Measurements from ENCODE around the gene MARCHF10. TPM values are rescaled to one million over a fixed set of nuclear protein-coding genes. Genes with fewer than 3 reads are reported as not detected.

Gene MARCHF10
- total RNA-seq, 6 donors from 2014 or later, result 0.72 to 7.2 (median 3.2) TPM

DNA sequence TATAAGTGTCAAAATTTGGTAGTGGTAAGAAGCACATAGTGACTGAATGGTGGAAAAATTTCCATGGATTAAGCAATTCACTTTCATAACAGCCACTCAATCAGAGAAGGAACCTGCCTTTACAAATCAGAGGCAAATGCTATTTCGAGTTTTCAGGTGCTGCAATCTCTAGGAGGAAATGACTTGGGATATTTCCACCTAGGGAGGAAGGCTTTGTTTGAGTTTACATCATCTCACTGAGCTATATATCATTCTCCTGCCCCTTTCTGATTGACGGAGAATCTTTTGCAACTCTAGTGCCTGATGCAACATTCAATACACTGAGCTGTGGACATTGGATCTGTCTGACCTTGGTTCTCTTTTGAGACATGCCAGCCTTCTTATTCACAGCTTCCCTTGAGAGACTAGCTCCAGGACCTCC, 26.3 kb downstream of the MARCHF10 start:
- Histone ChIP-seq H3K27me3 (no peaks in the 10 kb centered on the region), H3K4me1 (peaks cover 2 to 21% (median 10%) of the 10 kb centered on the region in 4 donors), H3K27ac (peak overlapping the region; percentile 32 to 76 (median 61)), H3K4me3 (no peak overlapping the region), H3K36me3 (no peaks in the 10 kb centered on the region), H3K9me3 (no peaks in the 10 kb centered on the region)
- TF ChIP-seq EP300 (IDR thresholded peaks at IDR 0.05) (peak in 1 of 4 donors; percentile 44), POLR2A (IDR thresholded peaks at IDR 0.05) (no peak), POLR2AphosphoS5 (IDR thresholded peaks at IDR 0.05) (no peak)
- TF ChIP-seq, protein P1, sequence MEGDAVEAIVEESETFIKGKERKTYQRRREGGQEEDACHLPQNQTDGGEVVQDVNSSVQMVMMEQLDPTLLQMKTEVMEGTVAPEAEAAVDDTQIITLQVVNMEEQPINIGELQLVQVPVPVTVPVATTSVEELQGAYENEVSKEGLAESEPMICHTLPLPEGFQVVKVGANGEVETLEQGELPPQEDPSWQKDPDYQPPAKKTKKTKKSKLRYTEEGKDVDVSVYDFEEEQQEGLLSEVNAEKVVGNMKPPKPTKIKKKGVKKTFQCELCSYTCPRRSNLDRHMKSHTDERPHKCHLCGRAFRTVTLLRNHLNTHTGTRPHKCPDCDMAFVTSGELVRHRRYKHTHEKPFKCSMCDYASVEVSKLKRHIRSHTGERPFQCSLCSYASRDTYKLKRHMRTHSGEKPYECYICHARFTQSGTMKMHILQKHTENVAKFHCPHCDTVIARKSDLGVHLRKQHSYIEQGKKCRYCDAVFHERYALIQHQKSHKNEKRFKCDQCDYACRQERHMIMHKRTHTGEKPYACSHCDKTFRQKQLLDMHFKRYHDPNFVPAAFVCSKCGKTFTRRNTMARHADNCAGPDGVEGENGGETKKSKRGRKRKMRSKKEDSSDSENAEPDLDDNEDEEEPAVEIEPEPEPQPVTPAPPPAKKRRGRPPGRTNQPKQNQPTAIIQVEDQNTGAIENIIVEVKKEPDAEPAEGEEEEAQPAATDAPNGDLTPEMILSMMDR (IDR thresholded peaks at IDR 0.05), result no peak
- DNase-seq (no peak), ATAC-seq (ENCODE audit: low FRiP score in 2 of 2) (peak; percentile 25 to 47)
- 28 to 50% methylated on average over 2 of the region's 2 CpGs for WGBS, 2 donors

DNA sequence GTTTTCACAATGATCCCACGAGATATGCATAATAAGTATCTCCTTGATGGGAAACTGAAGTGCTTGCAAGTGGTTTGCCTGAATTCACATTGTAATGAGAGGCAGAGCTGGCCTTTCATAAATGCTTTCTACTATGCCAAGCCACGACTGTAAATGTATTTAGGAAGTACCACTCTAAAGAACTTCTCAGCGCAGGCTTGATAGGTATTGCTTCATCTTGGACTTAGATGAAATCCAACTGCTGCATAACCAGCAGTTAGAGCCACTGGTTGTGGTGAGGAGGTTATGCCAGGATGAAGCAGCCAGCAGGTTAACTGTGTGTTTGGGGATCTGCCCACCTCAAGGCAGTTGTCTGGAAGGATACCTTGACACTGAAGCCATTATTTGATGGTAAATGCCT, 26.8 kb downstream of the MARCHF10 start:
- H3K4me3 ChIP-seq, result no peak overlapping the region
- peak in 1 of 2 donors; percentile 32 for DNase-seq
- WGBS, 2 donors, result 41 to 64% methylated on average over 3 of the region's 3 CpGs
- H3K27me3 ChIP-seq, result no peaks in the 10 kb centered on the region
- no peaks in the 10 kb centered on the region for H3K36me3 ChIP-seq
- peak overlapping the region; percentile 32 to 76 (median 61) for H3K27ac ChIP-seq
- peak; percentile 51 to 70 for ATAC-seq (ENCODE audit: low FRiP score in 2 of 2)
- no peaks in the 10 kb centered on the region for H3K9me3 ChIP-seq
- peaks cover 2 to 21% (median 10%) of the 10 kb centered on the region in 4 donors for H3K4me1 ChIP-seq
- TF ChIP-seq EP300 (IDR thresholded peaks at IDR 0.05) (peak in 1 of 4 donors; percentile 2), POLR2AphosphoS5 (IDR thresholded peaks at IDR 0.05) (peak in 1 of 2 donors; percentile 22)
- TF ChIP-seq, protein P1 (IDR thresholded peaks at IDR 0.05), result no peak

DNA sequence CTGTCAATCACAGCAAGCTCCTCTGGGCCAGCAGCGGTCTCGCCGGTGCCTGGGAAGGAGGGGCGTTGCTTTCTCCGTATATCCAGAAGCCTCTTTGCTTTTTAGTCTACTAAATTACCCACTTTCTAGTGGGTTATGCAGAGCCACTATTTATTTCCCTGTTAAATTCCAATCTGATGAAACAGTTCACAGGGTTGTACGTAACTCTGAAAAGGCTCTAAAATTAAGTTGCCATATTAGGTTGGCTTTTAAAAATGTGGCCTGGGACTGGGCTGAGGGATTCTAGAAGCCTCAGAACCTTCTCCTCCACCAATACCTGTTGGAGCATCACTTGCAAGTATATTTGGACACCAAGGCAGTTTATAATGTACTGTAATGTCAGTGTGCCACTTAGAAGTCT, 27.2 kb downstream of the MARCHF10 start:
- ATAC-seq (ENCODE audit: low FRiP score in 2 of 2) (peak in 1 of 2 donors; percentile 50), DNase-seq (no peak)
- TF ChIP-seq POLR2A (IDR thresholded peaks at IDR 0.05), result no peak
- TF ChIP-seq, protein P1 (IDR thresholded peaks at IDR 0.05), result no peak
- no peak for TF ChIP-seq POLR2AphosphoS5 (IDR thresholded peaks at IDR 0.05)
- no peak for TF ChIP-seq EP300 (IDR thresholded peaks at IDR 0.05)
- 72 to 83% methylated on average over 6 of the region's 6 CpGs for WGBS, 2 donors
- Histone ChIP-seq H3K27me3 (no peaks in the 10 kb centered on the region), H3K4me1 (peaks cover 2 to 21% (median 10%) of the 10 kb centered on the region in 4 donors), H3K36me3 (no peaks in the 10 kb centered on the region), H3K27ac (peak overlapping the region; percentile 32 to 76 (median 61)), H3K9me3 (no peaks in the 10 kb centered on the region), H3K4me3 (no peak overlapping the region)

DNA sequence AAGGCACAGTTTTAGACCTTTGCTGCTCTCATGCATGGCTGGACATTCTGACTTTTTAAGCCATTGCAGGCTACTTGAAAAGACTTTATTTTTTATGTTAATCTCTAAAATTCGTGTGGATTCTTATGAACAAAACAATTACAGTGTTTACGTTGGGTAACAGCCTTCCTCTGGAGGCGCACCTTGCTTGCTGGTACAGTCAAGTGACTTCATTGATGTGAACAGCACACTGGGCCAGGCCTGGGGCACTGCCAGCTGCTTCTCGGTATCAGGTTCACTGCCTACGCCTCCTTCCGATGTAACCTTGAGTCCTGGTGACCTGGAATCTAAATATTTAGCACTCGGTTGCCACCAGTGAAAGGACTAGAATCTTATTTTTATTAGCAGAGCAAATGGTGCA, 27.8 kb downstream of the MARCHF10 start:
- no peaks in the 10 kb centered on the region for H3K27me3 ChIP-seq
- no peaks in the 10 kb centered on the region for H3K9me3 ChIP-seq
- ATAC-seq (ENCODE audit: low FRiP score in 2 of 2) (peak; percentile 66 to 86), DNase-seq (peak in 1 of 2 donors; percentile 92)
- WGBS, 2 donors, result 66 to 71% methylated on average over 7 of the region's 7 CpGs
- TF ChIP-seq POLR2A (IDR thresholded peaks at IDR 0.05) (no peak), POLR2AphosphoS5 (IDR thresholded peaks at IDR 0.05) (peak in 1 of 2 donors; percentile 49), EP300 (IDR thresholded peaks at IDR 0.05) (peak in 1 of 4 donors; percentile 47)
- TF ChIP-seq, protein P1 (IDR thresholded peaks at IDR 0.05), result peak in 1 of 6 experiments; percentile 10
- no peak overlapping the region for H3K4me3 ChIP-seq
- H3K4me1 ChIP-seq, result peaks cover 2 to 21% (median 10%) of the 10 kb centered on the region in 4 donors
- H3K36me3 ChIP-seq, result no peaks in the 10 kb centered on the region
- peak overlapping the region; percentile 32 to 76 (median 61) for H3K27ac ChIP-seq
